OCI-LY1 (cell line): ENCODE data around the gene C1orf52.

Experiments used
- H2AFZ ChIP-seq: fragments of 200-600 bp; sonication (generic), shearing (Covaris generic); 2 replicates; pipeline ENCODE4 v1.6.0; 2014; ENCODE audit warnings: antibody characterized with exemption, mild to moderate bottlenecking, low read length
- H3F3A ChIP-seq: fragments of 200-600 bp; sonication (generic), shearing (Covaris generic); 2 replicates; pipeline ENCODE4 v1.6.0; 2014; ENCODE audit warnings: mild to moderate bottlenecking, antibody characterized with exemption, low read length, moderate library complexity; ENCODE audit not compliant: insufficient read depth
- H3K27ac ChIP-seq: fragments of 200-600 bp; sonication (generic); 2 replicates; pipeline ENCODE4 v1.5.1; 2014; ENCODE audit warnings: low read length, mixed run types, mild to moderate bottlenecking, low read depth; ENCODE audit not compliant: poor library complexity, severe bottlenecking
- H3K27me3 ChIP-seq: fragments of 200-600 bp; sonication (generic); 2 replicates; pipeline ENCODE4 v1.6.0; 2014; ENCODE audit warnings: antibody characterized with exemption, mild to moderate bottlenecking, low read length, moderate library complexity; ENCODE audit not compliant: insufficient read depth
- H3K36me3 ChIP-seq: fragments of 200-600 bp; sonication (generic); 2 replicates; pipeline ENCODE4 v1.6.1; 2014; ENCODE audit warnings: mild to moderate bottlenecking, antibody characterized with exemption, low read length, moderate library complexity, mixed read lengths; ENCODE audit not compliant: insufficient read depth
- H3K4me1 ChIP-seq: fragments of 200-600 bp; sonication (generic); 2 replicates; pipeline ENCODE4 v1.5.1; 2014; ENCODE audit warnings: mild to moderate bottlenecking, low read length, moderate library complexity; ENCODE audit not compliant: insufficient read depth, severe bottlenecking
- H3K4me2 ChIP-seq: fragments of 200-600 bp; sonication (generic), shearing (Covaris generic); 2 replicates; pipeline ENCODE4 v1.6.1; 2014; ENCODE audit warnings: low read length
- H3K4me3 ChIP-seq: fragments of 200-600 bp; sonication (generic); 2 replicates; pipeline ENCODE4 v1.5.1; 2014; ENCODE audit warnings: low read length, low read depth, mild to moderate bottlenecking, mixed read lengths; ENCODE audit not compliant: poor library complexity, severe bottlenecking
- H3K79me2 ChIP-seq: fragments of 200-600 bp; shearing (Covaris generic); 2 replicates; pipeline ENCODE4 v1.6.1; 2016; ENCODE audit warnings: mixed run types, low read length, mixed read lengths; ENCODE audit not compliant: insufficient read depth
- H3K9ac ChIP-seq: fragments of 200-600 bp; sonication (generic), shearing (Covaris generic); 2 replicates; pipeline ENCODE4 v1.6.1; 2014; ENCODE audit warnings: mild to moderate bottlenecking, low read length, mixed read lengths
- H3K9me2 ChIP-seq: fragments of 200-600 bp; sonication (generic), shearing (Covaris generic); 2 replicates; pipeline ENCODE4 v1.6.1; 2014; ENCODE audit warnings: low read depth, mild to moderate bottlenecking, low read length, mixed read lengths
- H3K9me3 ChIP-seq: fragments of 200-600 bp; shearing (Covaris generic); 2 replicates; pipeline ENCODE4 v1.6.1; 2014; ENCODE audit warnings: low read length, mixed read lengths
- H4K20me1 ChIP-seq: fragments of 200-600 bp; sonication (generic), shearing (Covaris generic); 2 replicates; pipeline ENCODE4 v1.6.0; 2016; ENCODE audit warnings: mild to moderate bottlenecking, low read length; ENCODE audit not compliant: insufficient read depth
- CTCF ChIP-seq: fragments of 200-600 bp; sonication (generic), shearing (Covaris generic); IDR thresholded peaks from 2 replicates; pipeline ENCODE4 v1.5.1; 2017; ENCODE audit warnings: mild to moderate bottlenecking, antibody characterized with exemption, low read length, moderate library complexity, mixed read lengths
- EZH2 ChIP-seq: fragments of 200-600 bp; sonication (generic), shearing (Covaris generic); IDR thresholded peaks from 2 replicates; pipeline ENCODE4 v1.8.0; 2017; ENCODE audit warnings: borderline replicate concordance, mixed run types, mild to moderate bottlenecking, antibody characterized with exemption, low read length, moderate library complexity, mixed read lengths

Gene C1orf52

GRCh38 chr1:85200463-85201339, 58.8 kb downstream of the C1orf52 start, which contains the start of gene SYDE2:
Gene SYDE2, minus strand, starts transcription at chr1:85201016. Its CDS starts 20 bp downstream, at chr1:85200996.
- Histone ChIP-seq H3K27ac (no peak within 1 kb of the TSS), H3K4me3 (peak within 1 kb of the TSS; percentile 73), H3K9me3 (no peaks in the 10 kb centered on the region), H3K4me1 (peaks cover 24% of the 10 kb centered on the region), H3K9ac (peak within 1 kb of the TSS; percentile 66), H3K79me2 (no peaks in the 10 kb centered on the region), H3K4me2 (peak within 1 kb of the TSS; percentile 85), H2AFZ (0 out of 2 replicates have a peak within 1 kb of the TSS, but pooled peaks have one; percentile 44), H3K36me3 (no peaks in the 10 kb centered on the region), H3F3A (no peaks in the 10 kb centered on the region), H3K27me3 (no peaks in the 10 kb centered on the region), H3K9me2 (no peaks in the 10 kb centered on the region), H4K20me1 (no peaks in the 10 kb centered on the region)
- TF ChIP-seq EZH2 (no peak), CTCF (no peak)
